GM18502 (cell line): Measurements from ENCODE around the gene AGT.
"Not testable (repeated sequence)": the region's sequence is repeated elsewhere in the genome, so short reads cannot be mapped to it uniquely, and the experiment has no call there.

ENCODE experiments used
- ATAC-seq: cut with Tn5 transposase; IDR thresholded peaks from one replicate; pipeline ENCODE4 v1.9.1; 2021; ENCODE audit warnings: mild to moderate bottlenecking; ENCODE audit not compliant: unreplicated experiment, poor library complexity

AGT gene

GRCh38 chr1:230745071-230745470 is 31.1 kb upstream of the AGT start:
- ATAC-seq, result no peak

- no peak for ATAC-seq
These were observed 30.5 kb upstream of the AGT start for GRCh38 chr1:230744382-230744781.

GRCh38 chr1:230743899-230744298 is 30.0 kb upstream of the AGT start:
- no peak for ATAC-seq

- ATAC-seq, result no peak
These were observed 25.8 kb upstream of the AGT start for GRCh38 chr1:230739564-230740290.

- no peak for ATAC-seq
These were observed 23.8 kb upstream of the AGT start for GRCh38 chr1:230737622-230738262.

GRCh38 chr1:230735447-230735846 is 21.5 kb upstream of the AGT start:
- ATAC-seq, result no peak

DNA sequence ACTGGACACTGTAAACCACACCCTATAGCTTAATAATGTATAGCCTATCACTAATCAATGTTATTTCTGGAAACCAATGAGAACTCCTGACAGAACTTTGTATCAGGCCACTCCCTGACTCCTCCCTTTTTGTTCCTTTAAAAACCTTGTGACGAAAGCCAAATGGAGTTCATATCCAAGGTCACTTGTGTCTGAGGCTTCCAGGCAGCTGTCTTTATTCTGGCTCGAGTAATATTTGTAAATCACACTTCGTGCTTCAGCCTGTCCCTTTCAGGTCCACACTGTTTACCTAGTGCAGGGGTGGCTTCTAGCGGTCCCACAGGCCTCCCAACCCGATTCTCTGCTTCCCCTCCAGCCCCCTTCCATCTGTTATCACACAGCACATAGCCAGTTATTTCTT is 17.1 kb upstream of the AGT start:
- no peak for ATAC-seq

- no peak for ATAC-seq
These were observed 14.9 kb upstream of the AGT start for GRCh38 chr1:230728710-230729392.

DNA sequence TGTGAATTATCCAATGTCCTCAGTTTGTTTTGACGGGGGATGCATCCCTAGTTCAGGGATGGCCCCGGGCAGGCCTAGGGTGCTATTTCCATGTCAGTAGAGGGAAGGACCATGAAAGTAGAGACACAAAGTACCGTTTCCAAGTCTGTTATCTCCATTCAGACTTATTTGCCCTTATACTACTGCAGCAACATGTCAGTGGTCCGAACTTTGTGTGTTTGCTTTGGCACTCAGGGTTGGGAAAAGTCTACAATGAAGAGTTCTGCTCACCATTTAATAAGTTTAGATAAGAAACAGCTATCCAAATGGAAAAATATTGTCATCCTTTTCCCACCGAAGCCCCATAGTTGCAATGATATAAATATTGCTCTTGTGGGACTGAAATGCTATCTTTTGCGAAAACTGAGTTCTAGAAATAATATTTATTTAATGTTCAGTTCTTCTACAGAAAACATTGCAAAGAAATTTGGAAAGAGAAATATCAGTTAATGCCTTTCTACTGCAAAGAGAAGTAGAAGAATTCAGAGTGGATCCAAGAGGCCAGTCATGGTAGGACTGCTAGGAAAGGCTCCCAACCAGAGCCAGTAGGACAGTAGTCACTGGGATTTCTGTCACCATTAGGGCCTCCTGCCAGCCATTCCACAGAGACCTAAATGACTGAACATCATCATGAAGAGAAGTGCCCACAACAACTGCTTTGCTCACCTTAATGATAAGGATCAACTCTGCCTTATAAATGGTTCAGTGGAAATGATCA is 11.5 kb upstream of the AGT start:
- ATAC-seq, result no peak

- ATAC-seq, result not testable (repeated sequence)
These were observed 8.1 kb upstream of the AGT start for GRCh38 chr1:230721849-230722522.

GRCh38 chr1:230717251-230717650 is 3.3 kb upstream of the AGT start:
- ATAC-seq, result no peak

- not testable (repeated sequence) for ATAC-seq
These were observed 2.5 kb upstream of the AGT start for GRCh38 chr1:230716453-230716852.

GRCh38 chr1:230715510-230715909 is 1.6 kb upstream of the AGT start:
- no peak for ATAC-seq

- ATAC-seq, result no peak
These were observed 391 bp downstream of the AGT start for GRCh38 chr1:230713547-230713914.

DNA sequence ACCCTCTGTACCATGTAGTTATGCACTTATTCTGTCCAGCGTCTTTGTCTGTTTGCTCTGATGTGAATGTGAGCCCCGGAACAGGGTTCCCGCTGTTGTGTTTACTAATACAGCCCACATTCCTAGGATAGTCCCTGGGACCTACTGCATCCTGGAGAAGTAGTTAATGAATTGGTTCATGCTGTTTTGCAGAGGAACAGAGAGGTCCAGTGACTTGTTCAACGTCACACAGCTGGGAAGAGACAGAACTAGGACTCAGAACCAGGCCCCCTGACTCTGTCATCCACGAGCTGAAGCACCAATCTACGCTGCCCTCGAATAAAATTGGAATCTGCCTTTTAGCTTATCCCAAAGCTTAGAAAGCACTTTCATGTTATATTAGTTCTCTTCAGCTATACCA is 784 bp downstream of the AGT start:
- no peak for ATAC-seq

DNA sequence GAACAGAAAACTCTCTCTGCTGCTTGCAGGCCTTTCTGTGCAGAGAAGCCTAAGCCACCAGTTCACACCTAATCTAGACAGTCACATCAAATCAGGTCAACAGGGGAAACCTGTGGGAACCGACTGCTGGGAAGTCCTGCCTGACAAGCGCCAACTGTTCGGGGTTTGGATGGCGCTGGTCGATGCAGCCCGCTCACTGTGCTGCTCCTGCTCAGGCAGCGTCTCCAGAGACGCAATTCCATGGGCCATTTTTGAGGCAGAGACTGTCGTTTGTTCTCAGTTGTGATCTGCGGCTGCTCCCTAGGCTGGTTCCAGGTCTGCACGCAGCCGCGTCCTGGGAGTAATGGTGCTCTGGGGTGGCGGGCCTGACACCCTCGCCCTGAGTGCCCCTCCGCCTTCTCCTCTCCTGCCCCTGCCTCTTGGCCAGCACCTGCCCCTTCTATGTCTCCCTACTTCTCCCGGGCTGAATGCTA is 1.4 kb downstream of the AGT start:
- ATAC-seq, result no peak

- no peak for ATAC-seq
These were observed 2.7 kb downstream of the AGT start for GRCh38 chr1:230711245-230711644.

DNA sequence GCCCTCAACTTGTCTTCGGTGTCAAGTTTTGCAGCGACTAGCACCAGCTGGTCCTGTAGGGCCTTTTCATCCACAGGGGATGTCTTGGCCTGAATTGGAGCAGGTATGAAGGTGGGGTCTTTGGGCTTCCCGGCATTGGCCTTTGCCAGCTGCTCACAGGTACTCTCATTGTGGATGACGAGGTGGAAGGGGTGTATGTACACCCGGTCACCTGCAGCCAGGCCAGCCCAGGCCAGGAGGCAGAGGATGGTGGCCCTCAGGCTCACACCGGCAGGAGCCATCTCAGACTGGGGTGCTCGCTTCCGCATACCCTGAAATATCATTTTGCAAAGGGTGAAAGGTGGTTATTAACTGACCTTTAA is 3.4 kb downstream of the AGT start:
- no peak for ATAC-seq

DNA sequence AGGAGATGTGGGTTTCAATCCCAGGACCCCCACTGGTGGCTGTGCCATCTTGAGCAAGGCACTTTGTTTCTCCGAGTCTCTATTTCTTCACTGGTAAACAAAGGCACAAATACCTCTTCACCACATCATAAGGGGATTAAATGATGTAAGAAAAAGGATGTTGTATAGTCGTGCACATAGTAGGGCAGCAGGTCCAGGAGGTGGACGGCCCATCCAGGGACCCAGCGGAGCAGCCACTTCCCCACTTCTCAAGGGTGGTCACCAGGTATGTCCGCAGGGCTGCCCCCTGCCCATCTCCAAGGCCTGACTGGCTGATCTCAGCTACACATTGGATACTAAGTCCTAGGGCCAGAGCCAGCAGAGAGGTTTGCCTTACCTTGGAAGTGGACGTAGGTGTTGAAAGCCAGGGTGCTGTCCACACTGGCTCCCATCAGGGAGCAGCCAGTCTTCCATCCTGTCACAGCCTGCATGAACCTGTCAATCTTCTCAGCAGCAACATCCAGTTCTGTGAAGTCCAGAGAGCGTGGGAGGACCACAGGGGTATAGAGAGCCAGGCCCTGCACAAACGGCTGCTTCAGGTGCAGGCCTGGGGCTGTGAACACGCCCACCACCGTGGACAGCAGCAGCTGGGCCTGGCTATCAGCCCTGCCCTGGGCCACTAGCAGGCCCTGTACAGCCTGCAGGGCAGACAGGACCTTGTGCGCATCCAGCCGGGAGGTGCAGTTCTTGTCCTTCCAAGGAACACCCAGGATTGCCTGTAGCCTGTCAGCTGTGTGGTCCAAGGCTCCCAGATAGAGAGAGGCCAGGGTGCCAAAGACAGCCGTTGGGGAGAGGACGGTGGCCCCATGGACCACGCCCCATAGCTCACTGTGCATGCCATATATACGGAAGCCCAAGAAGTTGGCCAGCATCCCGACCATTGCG is 4.0 kb downstream of the AGT start:
- ATAC-seq, result no peak
